Gastroesophageal sphincter (tissue), 4 donors: ENCODE results near the gene LCE1C. TPM values are rescaled to one million over a fixed set of nuclear protein-coding genes. Genes with fewer than 3 reads are reported as not detected.

Experiments used
- ATAC-seq: fragments of 150-250 bp; one replicate; pipeline ENCODE4 v1.9.1; 2016; ENCODE audit warnings: mild to moderate bottlenecking, moderate library complexity
- H3K27ac ChIP-seq, 4 donors: fragments of 200-600 bp; sonication (generic) in 3 of 4; 1 replicate in 3 of 4; 2 replicates in 1 of 4; pipeline ENCODE4 v1.5.1; 2016 to 2019
- H3K27me3 ChIP-seq: fragments of 200-600 bp; sonication (generic); one replicate; pipeline ENCODE4 v1.5.1; 2019
- H3K36me3 ChIP-seq, 2 donors: fragments of 200-600 bp; sonication (generic); one replicate each; pipeline ENCODE4 v1.5.1; 2019; ENCODE audit warnings: control low read depth in 1 of 2
- H3K4me1 ChIP-seq, 3 donors: fragments of 200-600 bp; sonication (generic); 1 replicate in 2 of 3; 2 replicates in 1 of 3; pipeline ENCODE4 v1.5.1; 2016 to 2019; ENCODE audit warnings: control low read depth in 2 of 3
- H3K4me3 ChIP-seq, 2 donors: fragments of 200-600 bp; sonication (generic); one replicate each; pipeline ENCODE4 v1.5.1; 2019; ENCODE audit warnings: mild to moderate bottlenecking in 1 of 2, moderate library complexity in 1 of 2
- H3K9me3 ChIP-seq, 3 donors: fragments of 200-600 bp; sonication (generic); one replicate each; pipeline ENCODE4 v1.5.1; 2017 to 2019; ENCODE audit warnings: control low read depth in 2 of 3
- CTCF ChIP-seq, 4 experiments: fragments of 200-600 bp in 2 of 4; fragments of 450-650 bp in 2 of 4; sonication (generic) in 1 of 4; IDR thresholded peaks; one replicate each; pipeline ENCODE4 v1.5.1; 2017 to 2019; ENCODE audit warnings: antibody characterized with exemption in 4 of 4, mild to moderate bottlenecking in 2 of 4, moderate library complexity in 2 of 4
- EP300 ChIP-seq: sonication (generic); formaldehyde crosslinking; IDR thresholded peaks from one replicate; pipeline ENCODE4 v1.6.1; 2017; ENCODE audit warnings: antibody characterized with exemption, mild to moderate bottlenecking
- POLR2A ChIP-seq, 2 donors: fragments of 450-650 bp; IDR thresholded peaks; one replicate each; pipeline ENCODE4 v1.6.1; 2017; ENCODE audit warnings: antibody characterized with exemption in 2 of 2, mild to moderate bottlenecking in 2 of 2, moderate library complexity in 1 of 2
- POLR2AphosphoS5 ChIP-seq: sonication (generic); formaldehyde crosslinking; IDR thresholded peaks from one replicate; pipeline ENCODE4 v1.6.1; 2017; ENCODE audit warnings: antibody characterized with exemption
- WGBS, 2 donors: methylation state at CpG; one replicate each; pipeline ENCODE4 v1.1.5; 2018; ENCODE audit warnings: low coverage in 1 of 2; 5-methylcytosine and 5-hydroxymethylcytosine counted together
- total RNA-seq, 4 donors: library from RNA; depleted of rRNA; stranded (reverse); fragments of >200 nt; gene quantifications; one replicate each; pipeline ENCODE4 v1.1.0, GENCODE V29; 2016

Gene LCE1C
- total RNA-seq, 4 donors from 2014 or later: not detected

GRCh38 chr1:152761609-152762213, 44.7 kb downstream of the LCE1C start:
- WGBS, 2 donors: 80 to 84% methylated on average over 1 to 3 of the region's 3 CpGs
- Histone ChIP-seq H3K4me3 (no peak overlapping the region), H3K36me3 (no peaks in the 10 kb centered on the region), H3K9me3 (no peaks in the 10 kb centered on the region), H3K27ac (no peak overlapping the region), H3K27me3 (no peaks in the 10 kb centered on the region), H3K4me1 (no peaks in the 10 kb centered on the region)
- no peak for ATAC-seq
- TF ChIP-seq CTCF (IDR thresholded peaks at IDR 0.05) (no peak), POLR2AphosphoS5 (no peak), POLR2A (IDR thresholded peaks at IDR 0.05) (no peak), EP300 (no peak)

DNA sequence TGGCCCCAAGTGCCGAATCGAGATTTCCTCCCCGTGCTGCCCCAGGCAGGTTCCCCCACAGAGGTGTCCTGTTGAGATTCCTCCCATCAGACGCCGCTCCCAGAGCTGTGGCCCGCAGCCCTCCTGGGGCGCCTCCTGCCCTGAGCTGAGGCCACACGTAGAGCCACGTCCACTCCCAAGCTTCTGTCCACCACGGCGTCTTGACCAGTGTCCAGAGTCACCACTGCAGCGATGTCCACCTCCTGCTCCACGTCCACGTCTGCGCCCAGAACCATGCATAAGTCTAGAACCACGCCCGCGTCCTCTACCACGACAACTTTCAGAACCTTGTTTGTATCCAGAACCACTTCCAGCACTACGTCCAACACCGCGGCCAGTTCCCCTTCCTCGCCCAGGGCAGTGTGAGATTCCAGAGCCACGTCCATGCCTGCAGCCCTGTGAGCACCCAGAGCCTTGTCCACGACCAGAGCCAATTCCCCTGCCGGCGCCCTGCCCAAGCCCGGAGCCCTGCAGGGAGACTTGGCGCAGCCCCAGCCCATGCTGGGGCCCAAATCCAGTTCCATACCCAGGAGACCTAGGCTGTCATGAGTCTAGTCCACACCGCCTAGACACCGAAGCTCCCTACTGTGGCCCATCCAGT, 45.8 kb downstream of the LCE1C start:
- Histone ChIP-seq H3K27ac (no peak overlapping the region), H3K4me3 (no peak overlapping the region), H3K9me3 (no peaks in the 10 kb centered on the region), H3K4me1 (no peaks in the 10 kb centered on the region), H3K36me3 (no peaks in the 10 kb centered on the region), H3K27me3 (no peaks in the 10 kb centered on the region)
- WGBS, 2 donors: 96 to 100% methylated on average over 2 to 14 of the region's 31 CpGs
- no peak for ATAC-seq
- TF ChIP-seq CTCF (IDR thresholded peaks at IDR 0.05): no peak
- TF ChIP-seq POLR2A (IDR thresholded peaks at IDR 0.05): no peak
- no peak for TF ChIP-seq EP300
- no peak for TF ChIP-seq POLR2AphosphoS5

DNA sequence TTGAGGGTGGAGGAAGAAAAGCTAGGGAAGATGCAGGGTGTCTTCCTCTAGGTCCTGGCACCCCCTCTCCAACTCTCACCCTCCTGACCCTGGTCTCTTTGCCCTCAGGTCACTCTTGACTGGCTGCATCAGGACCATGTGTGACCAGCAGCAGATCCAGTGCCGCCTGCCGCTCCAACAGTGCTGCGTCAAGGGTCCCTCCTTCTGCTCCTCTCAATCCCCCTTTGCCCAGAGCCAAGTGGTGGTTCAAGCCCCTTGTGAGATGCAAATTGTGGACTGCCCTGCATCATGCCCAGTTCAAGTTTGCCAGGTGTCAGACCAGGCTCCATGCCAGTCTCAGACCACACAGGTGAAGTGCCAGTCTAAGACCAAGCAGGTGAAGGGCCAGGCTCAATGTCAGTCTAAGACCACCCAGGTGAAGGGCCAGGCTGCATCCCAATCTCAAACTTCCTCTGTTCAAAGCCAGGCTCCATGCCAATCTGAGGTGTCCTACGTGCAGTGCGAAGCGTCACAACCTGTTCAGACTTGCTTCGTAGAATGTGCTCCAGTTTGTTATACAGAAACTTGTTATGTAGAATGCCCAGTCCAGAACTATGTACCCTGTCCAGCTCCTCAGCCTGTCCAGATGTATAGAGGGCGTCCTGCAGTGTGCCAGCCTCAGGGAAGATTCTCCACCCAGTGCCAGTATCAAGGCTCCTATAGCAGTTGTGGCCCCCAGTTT, 46.8 kb downstream of the LCE1C start:
- peaks cover 4% of the 10 kb centered on the region for H3K27me3 ChIP-seq
- H3K4me3 ChIP-seq: no peak overlapping the region
- no peak overlapping the region for H3K27ac ChIP-seq
- WGBS, 2 donors: 67 to 100% methylated on average over 1 of the region's 8 CpGs
- no peak for ATAC-seq
- H3K4me1 ChIP-seq: no peaks in the 10 kb centered on the region
- TF ChIP-seq EP300 (no peak), POLR2A (IDR thresholded peaks at IDR 0.05) (no peak), POLR2AphosphoS5 (no peak), CTCF (IDR thresholded peaks at IDR 0.05) (no peak)
- H3K36me3 ChIP-seq: no peaks in the 10 kb centered on the region
- H3K9me3 ChIP-seq: no peaks in the 10 kb centered on the region

- Histone ChIP-seq H3K27me3 (peaks cover 4% of the 10 kb centered on the region), H3K9me3 (no peaks in the 10 kb centered on the region), H3K4me3 (no peak overlapping the region), H3K4me1 (no peaks in the 10 kb centered on the region), H3K27ac (no peak overlapping the region), H3K36me3 (no peaks in the 10 kb centered on the region)
- no peak for ATAC-seq
- TF ChIP-seq POLR2AphosphoS5 (no peak), POLR2A (IDR thresholded peaks at IDR 0.05) (no peak), CTCF (IDR thresholded peaks at IDR 0.05) (no peak), EP300 (no peak)
- WGBS, 2 donors: 61 to 66% methylated on average over 3 to 4 of the region's 4 CpGs
These were observed 47.8 kb downstream of the LCE1C start for GRCh38 chr1:152758636-152759035.
